Measurements from ENCODE around the gene CCNI2.

CCNI2 gene

DNA sequence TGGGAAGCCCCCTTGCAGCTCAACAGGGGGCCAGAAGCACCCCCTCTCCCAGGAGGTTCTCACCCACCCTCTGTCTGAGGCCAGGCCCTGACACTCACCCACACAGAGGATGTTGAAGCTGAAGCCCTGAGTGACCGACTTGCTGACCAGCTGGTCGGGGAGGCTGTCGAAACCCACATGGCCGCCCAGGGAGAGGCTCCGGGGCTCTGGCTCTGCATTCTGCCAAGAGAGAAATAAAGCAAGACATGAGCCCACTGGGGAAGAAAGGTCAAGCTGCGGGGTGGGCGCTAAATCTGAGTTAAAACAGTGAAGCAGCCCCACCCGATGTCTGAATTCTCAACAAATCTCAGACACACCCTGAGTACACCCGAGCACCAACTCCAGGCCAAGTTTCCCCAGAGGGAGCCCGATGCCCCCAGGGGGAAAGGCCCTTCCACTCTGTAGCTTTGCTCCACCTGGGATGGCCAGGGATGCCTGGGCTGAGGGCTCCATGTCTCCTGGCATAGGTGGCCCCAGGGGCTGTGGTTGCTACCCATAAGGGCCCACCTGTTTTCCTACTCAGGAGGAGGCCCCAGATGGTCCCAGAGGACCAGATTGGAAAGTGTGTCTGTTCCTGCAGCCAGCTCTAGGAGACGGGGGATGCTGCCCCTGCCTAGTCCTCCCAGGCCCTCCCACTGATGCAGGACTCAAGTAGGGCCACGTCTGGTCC is 18.2 kb downstream of the CCNI2 start:
- DNase-seq (ENCODE audit: low read depth): no peak

DNA sequence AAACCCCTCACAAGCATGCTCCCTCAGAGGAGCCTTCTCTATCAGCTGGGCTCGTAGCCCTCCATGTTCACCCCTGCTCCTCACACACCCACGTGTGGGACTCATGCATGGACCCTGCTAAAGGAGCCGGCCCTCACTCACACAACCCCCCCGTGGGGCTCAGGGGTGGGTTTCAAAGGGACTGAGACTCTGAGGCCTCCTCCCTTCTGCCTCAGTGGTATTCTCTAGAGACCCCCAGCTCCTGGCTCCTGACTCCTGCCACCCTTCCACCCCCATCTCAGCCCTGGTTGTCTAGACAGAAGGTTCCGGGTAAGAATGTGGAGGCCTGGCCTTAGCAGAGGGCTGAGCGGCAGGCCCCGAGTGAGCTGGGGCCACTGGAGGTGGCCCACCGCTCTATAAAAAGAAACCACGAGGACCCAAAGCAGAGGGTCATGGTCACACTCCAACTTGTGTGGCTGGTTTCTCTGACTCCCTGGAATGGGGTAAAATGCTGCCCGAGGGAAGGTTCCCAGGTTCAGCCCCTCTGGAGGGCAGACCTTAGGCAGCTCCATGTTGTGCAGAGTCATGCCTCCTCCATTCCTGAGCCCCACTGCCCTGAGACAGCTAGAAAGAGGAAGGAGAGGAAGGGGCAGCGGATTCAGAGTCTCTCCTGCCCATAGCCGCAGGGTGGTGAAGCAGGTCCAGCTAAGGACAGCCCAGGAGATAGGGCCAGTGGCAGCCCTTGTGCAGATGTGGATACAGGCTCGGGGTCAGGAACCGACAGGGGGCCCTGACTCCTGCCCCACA is 19.0 kb downstream of the CCNI2 start:
- DNase-seq (ENCODE audit: low read depth): no peak

DNA sequence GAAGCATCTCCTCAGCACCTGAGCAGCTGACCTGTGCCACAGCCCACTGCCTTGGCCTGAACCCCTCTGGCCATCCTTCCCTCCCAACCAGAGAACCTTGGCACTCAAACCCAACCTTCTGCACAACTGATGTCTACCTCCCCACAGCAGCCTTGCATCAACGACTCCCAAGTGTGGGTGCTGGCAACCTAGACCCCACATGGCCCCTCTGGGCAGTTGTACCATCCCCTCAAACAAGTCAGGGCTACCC is 19.5 kb downstream of the CCNI2 start:
- DNase-seq (ENCODE audit: low read depth): no peak

DNA sequence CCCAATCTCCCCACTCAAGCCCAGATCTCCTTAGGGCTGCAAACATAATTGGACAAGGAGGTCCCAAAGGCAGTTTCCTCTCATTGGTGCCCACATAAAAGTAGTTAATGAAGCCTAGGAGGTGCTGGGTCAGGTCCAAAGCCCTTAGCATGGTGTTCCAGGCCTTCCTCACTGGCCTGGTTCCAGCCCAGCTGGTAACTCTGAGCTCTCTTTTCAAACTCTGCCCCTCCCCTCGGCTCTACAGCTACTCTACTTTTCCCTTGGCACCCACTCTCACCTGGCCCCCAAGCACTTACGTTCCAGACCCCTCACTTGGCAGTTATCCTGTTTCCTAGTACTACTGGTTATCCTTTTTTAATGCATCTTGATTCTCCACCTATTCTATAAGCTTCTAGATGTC is 19.9 kb downstream of the CCNI2 start:
- DNase-seq (ENCODE audit: low read depth): no peak

DNA sequence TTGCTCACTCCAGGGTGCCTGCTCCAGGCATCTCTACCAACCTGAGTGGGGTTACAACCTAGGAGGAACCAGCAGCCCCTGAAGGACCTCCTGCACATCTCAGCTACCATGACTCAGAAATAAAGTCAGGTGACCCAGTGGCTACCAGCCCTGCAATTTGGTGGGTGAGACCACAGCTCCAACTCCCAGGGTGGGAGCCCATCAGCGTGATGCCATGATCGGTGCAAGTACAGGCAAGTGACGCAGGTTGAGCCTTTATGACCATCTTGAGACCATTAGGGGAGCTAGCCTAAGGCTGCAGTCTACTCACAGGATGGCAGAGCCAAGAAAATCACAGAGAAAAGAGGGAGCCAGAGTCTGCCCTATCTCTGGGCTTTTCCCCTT is 21.3 kb downstream of the CCNI2 start:
- DNase-seq (ENCODE audit: low read depth): peak; percentile 31

DNA sequence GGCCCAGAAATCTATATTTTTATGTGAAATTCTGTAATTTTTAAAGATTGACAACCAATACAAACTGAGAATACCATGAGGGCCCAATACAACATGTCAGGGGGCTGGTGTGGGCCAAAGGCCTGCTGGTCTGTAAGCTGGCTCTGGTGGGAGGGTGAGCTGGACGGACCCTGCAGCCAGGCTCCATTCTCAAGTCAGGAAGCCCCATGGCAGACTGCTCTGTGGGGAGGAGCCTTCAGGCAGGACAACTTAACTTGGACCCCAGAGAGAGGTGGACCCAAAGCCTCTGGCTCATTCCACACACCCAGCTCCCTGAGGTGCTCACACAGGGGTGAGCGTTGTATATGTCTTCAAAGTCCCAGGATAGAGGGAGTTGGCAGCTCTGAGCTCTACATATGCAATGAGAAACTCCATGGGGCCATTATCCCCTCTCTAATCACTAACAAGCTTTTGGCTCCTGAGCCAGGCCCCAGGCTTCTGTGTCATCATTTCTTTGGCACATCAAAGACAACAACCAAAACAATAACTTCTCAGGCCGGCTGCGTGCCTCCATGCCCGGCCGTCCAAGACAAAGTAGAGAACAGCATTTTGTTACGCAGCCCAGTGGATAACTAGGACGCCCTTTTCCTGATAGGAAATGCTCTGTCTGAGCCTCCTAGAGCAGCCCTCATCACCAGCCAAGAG is 23.4 kb downstream of the CCNI2 start:
- no peak for DNase-seq (ENCODE audit: low read depth)

DNA sequence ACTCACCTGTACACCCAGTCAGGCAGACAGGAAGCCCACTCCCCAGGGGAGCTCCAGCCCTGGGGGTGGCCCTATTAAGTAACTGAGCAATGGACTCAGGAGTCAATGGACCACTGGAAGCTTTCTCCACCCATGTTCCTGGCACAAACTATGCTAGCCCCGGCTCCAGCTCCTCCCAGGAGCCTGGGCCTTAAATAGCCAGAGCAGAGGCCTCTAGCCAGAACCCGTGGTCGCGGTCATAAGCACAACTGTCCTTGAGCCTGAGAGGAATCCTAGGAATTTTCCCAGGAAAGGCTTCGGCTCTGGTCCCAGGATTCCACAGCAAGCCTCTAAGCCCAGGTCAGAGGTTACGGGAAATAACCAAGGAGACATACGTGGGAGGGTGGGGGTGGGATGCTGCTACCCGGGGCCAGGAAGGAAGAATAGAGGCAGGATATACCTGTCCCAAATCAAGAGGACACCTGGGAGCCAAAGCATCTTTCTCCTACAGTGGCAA is 24.3 kb downstream of the CCNI2 start:
- peak; percentile 24 for DNase-seq (ENCODE audit: low read depth)

DNA sequence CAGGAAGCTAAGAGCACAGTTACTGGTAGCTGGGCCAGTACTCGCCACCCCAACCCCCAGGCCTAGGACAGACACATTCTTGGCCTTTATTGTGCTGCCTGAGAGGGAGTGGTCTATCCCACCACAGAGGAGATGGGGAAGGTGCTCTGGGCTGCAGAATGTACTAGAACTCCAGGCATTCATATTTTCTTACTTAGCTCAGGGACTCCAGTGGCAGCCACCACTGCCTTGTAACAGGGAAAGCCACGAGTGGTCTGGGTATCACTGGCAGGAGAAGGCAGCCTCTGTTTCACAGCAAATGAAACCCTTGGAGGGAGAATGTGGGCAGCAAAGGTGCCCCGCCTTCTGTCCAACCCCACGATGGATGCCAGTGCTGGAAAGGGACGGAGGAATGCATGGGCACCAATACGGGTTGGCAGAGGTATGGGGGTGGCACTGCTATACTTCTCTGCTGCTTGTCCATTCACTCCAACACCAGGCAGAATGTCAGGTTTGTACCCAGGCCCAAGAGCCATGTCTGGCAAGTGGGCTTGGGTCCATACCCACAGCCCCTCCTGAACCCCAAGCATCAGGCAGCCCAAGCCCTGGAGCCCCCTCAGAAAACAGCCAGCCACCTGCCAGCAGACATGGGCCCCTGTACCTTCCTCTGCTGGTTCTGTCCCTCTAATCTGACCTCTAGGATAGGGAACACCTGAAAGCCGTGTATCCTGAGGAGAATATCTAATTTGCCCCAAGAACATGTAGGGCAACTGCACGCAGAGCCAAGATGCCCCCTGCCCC is 25.3 kb downstream of the CCNI2 start:
- no peak for DNase-seq (ENCODE audit: low read depth)

DNA sequence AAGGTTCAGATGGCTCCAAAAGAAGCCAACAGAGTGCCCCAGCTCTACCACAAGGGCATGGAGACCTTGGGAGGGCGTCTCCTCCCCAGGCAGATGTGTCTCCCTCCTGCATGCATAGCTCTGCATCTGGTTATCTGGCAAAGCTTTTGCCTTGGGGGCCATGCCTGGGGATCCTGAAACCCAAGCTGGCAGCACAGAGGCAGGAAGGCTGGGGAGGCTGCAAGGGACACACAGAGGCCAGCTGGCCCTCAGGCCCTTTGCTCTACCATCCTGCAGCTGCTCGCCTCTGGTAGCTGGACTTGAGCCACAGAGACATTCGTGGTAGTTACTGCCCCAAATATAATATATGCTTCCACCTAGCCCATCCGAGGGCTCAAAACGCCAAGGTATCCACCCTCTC is 25.9 kb downstream of the CCNI2 start:
- DNase-seq (ENCODE audit: low read depth): no peak

DNA sequence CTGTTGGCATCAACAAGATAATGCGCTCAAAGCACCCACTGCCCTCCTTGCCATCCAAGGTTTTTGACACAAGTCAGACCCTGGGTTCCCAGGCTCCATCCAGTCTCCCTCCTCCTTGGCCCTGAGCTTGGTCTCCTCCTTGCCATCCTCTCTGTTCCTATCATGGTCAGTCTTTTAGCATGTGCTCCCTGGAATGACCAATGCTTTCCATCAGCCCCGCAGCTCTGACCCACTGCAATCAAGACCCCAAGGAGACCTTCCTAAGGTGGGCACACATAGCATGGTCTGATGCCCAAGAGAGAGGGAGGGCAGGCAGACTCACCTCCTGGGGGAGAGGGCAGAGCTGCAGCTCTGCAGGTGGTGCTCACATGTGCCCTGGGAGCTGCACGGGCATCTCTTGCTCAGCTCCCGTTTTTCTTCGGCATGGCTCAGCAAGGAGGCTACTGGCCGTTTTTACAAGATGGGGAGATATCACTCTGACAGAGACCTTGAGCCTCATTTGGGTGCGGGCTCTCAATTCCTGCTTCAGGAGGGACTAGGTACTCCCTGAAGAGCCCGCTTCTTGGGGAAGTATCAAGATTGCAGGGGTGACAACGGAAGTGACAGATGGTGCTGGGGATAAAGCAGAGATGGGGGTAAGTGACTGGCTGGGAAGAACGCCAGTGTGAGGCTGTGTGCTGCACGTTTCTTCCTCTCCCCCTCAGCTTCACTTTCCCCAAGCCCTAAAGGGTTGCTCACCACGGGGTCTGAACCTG is 26.6 kb downstream of the CCNI2 start:
- no peak for DNase-seq (ENCODE audit: low read depth)

DNA sequence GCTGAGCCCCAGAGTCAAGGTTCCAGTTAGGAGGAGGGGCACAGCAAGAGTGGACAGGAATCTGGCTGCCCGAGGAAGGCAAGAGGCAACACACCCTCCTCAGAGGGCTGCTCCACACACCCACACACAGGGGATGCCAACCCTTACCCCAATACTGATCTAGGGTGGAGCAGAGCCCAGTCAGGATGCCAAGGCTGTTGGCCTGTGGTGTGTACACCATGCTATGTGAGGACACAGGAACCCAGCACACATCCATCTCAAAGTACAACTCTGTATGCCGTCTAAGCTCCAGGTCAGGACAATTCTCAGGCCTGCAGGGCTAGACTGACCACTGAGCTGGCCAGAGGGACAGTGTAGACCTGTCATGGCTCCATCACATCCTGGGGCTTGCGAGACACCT is 27.2 kb downstream of the CCNI2 start:
- no peak for DNase-seq (ENCODE audit: low read depth)

DNA sequence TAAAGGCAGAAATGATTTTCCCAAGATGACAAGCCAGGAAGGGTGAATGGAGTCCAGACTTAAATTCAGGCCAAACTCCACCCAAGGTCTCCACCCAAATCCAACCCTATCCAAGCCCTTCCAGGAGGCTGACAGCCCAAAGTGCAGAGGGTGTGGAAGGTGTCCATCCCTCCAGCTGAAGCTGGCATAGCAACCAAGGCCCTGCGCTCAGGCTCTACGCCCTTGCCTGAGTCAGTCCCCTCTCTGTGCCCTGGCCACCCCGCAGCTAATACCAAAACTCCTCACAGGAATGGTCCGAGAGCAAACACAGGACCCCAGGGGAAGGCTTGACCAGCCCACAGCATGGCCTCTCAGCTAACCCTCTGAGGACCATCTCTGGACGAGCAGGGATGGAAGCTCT is 27.7 kb downstream of the CCNI2 start:
- no peak for DNase-seq (ENCODE audit: low read depth)

DNA sequence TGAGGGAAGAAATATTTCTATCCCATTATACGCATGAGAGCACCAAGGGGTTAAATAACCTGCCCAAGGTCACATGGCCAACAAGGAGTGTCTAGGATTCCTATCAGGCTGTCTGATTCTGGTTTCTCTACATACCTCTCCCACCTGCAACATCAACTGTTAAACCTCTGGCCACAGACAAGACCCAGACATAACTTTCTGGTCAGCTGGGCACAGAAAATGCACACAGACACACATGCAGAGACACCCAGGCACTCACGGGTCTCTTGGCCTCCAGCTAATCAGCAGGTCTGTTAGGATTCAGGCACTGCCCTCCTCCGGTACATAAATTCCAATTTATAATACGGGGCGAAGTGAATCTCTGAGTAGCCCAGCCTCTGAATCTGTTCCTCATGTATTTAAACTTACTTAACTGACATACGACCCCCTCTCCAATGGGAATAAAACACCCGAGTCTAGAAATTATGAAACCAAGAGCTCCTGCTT is 28.3 kb downstream of the CCNI2 start:
- peak; percentile 27 for DNase-seq (ENCODE audit: low read depth)

DNA sequence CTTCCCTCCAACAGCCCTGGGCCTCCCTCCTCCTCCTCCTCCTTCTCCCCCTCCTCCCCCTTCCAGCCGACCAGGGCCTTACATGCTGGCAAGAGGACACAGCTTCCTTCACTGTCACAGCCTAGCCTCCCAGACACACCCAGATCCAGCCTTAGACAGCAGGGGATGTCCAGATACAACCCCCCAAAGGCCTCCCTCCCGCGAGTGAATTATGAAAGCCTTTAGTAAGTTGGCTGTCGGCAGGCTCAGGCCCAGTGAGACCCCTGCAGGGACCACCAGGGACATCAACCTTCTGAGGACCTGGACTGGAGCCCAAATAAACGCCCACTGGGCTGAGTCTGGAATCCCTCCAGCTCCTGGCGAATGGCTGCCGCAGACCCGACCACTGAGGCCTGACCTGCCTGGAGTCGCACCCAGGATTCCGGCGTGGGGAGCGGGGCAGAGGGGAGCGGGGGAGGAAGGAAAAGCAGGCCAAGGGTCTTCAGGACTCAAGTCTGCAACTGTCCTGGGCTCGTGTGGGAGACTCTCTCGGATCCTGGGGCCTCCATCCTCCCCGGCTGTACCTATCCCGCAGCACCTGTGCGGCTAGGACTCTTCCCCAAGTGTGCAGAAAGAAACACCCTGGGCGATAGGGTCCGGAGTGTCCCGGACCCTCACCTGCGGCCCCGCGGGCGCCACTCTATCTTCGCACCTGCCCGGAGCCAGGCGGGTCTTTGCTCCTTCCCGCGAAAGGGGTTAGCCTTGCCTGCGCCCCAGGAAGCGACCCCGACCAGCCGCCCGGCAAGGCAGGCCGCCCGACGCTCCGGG is 29.1 kb downstream of the CCNI2 start:
- peak; percentile 61 for DNase-seq (ENCODE audit: low read depth)

DNA sequence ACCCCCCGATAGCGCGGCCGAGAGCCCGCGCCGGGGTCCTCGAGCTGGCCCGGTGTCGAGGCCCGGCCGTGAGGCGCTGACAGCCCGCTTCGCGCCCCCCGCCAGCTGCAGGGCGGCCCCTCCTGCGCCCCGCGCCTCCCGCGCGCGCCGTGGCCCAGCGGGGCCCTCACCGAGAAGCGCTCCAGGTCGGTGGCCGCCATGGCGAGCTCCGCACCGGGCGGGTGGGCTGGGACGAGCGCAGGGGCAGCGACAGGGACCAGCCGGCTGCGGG is 29.6 kb downstream of the CCNI2 start:
- no peak for DNase-seq (ENCODE audit: low read depth)

DNA sequence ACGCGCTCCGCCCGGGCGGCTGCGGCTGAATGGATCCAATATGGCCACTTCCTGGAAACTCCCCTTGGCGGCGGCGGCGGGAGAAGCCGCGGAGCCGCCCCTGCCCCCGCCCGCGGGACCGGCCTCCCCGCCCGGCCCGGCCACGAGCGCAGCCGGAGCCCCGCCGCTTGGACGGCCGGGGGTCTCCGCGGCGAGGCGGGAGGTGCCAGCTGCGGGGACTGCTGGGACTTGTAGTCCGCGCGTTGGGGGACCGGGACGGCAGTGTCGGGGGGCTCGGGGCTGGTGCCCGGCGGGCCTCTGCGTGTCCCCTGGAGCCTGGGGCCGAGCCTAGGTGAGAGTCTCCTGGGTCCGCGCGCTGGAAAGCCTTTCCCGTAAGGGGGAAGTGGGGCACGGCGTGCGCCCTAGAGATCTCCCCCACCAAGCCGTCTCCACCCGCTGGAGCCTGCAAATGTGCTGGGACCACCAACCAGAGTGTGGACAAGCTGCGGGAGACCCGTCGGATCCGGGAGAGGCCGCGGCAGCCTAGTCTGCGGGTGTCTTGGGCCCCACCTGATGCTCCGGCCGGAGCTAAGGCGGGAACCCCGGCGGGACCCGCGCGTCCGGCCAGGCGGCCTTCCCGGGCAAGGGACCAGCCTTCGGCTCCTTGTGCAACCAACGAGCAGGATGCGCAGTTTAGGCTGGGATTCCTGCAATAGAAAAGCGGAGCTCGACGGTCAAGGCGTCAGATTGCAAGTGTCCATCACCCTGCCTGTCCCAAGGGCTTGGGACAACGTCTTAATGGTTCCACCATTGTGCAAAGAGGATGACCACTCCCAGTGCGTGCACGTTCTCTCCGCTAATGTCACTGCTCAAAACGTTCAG is 30.2 kb downstream of the CCNI2 start, which contains the start of gene SEPTIN8:
Gene SEPTIN8 (minus strand): TSS at position 31 of the 861 bp plus-strand sequence. CDS start 102 bp downstream, outside the sequence.
- DNase-seq (ENCODE audit: low read depth): peak; percentile 64

DNA sequence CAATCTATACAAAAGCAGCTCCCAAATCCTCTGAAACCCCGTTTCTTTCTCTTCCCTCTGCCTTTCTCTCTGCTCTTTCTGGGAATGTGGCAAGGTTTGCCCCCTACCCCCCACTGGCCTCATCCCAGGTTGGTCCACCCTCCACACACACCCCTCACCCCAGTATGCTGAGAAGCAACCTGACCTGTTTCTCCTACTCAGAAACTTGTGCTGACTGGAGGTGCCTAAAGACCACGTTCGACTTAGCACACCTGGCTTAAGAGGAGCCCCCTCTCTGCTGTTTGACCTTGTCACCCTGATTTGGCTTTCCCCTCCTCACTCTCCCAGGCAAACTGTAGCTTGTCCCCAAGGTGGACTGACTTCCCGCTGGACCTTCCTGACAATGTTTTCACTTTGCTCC is 30.9 kb downstream of the CCNI2 start:
- DNase-seq (ENCODE audit: low read depth): no peak

DNA sequence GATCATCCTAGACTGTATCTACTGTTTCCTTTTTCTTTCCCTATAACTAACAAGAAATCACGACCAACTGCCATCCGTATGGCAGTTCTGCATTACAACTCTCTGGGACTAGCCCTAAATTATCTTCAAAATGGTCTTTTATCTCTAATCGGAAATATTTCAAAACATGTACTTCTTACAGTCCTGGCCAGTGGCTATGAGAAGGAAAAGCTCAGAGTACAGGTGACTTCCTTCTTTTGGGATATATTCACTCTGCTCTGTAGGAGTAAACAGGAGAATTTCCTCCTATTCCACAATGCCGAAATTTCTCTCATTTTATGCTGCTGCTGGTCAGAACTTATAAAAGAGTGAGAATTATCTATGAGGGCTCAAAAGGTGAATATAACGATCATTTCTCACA is 31.6 kb downstream of the CCNI2 start:
- no peak for DNase-seq (ENCODE audit: low read depth)

DNA sequence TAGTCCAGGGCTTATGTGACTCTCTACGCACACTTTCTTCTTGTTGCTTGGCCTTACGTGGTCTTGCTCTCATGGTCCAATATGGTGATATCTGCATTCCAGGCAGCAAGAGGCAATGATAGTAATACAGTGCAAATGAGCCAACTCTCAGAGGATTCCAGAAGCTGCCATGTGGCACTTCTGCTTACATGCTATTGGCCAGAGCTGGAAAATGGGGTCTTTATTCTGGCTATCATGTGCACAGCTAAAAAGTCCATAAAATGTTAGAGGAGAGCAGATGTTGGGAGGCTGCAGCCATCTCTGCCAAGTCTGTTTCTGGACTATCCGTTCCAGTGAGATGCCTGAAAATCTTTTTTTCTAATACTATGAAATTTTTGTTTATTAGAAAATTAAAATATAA is 32.7 kb downstream of the CCNI2 start:
- no peak for DNase-seq (ENCODE audit: low read depth)

DNA sequence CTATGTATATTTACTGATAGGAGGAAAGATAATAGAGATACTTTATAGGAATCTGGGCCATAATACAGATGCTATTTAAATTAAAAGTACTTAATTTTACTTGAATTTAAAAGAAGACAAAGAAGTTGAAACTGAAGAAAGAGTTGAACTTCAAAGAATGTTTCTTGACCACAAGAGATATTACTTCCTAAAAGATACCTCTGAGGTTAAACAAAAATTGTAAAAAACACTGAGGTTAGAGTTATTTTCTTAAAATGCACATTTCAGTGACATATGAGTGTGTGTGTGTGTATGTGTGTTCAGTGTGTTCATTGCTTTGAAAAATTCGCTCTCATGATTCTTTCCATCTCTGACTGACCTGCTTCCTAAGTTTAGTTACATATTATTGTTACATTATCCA is 33.4 kb downstream of the CCNI2 start:
- DNase-seq (ENCODE audit: low read depth): no peak
